ENCODE measurements around the gene EFS. TPM values are rescaled to one million over a fixed set of nuclear protein-coding genes. Genes with fewer than 3 reads are reported as not detected.

EFS gene
- total RNA-seq, 1 donor = 10.8 TPM

DNA sequence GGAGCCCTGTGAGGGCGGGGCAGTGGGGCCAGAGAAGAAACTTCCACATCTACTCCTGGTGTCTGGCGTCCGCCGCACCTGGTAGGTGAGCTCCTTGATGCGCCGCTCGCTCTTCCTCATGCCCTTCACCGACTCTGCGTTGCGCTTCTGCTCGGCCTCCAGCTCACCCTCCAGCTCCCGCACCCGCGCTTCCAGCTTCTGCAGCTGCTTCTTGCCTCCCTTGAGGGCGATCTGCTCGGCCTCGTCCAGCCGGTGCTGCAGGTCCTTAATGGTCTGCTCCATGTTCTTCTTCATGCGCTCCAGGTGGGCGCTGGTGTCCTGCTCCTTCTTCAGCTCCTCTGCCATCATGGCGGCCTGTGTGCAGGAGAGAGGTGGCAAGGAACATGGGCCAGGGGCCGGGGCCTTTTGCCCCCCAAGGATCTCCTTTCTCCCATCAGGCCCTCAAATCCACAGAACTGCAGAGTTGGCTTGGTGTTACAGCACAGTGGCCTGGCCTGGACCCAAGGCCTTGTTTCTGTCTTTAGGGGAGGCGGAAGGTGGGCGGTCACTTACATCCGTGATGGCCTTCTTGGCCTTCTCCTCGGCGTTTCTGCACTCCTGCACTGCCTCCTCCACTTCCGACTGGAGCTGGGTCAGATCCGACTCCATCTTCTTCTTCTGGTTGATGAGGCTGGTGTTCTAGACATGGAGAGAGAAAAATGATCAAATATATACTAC, 19.6 kb upstream of the EFS start:
- no peak for DNase-seq (ENCODE audit: low read depth)
- TF ChIP-seq, protein P1, sequence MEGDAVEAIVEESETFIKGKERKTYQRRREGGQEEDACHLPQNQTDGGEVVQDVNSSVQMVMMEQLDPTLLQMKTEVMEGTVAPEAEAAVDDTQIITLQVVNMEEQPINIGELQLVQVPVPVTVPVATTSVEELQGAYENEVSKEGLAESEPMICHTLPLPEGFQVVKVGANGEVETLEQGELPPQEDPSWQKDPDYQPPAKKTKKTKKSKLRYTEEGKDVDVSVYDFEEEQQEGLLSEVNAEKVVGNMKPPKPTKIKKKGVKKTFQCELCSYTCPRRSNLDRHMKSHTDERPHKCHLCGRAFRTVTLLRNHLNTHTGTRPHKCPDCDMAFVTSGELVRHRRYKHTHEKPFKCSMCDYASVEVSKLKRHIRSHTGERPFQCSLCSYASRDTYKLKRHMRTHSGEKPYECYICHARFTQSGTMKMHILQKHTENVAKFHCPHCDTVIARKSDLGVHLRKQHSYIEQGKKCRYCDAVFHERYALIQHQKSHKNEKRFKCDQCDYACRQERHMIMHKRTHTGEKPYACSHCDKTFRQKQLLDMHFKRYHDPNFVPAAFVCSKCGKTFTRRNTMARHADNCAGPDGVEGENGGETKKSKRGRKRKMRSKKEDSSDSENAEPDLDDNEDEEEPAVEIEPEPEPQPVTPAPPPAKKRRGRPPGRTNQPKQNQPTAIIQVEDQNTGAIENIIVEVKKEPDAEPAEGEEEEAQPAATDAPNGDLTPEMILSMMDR (IDR thresholded peaks at IDR 0.05; ENCODE audit: insufficient read depth, low read length) = no peak
- H3K4me3 ChIP-seq (ENCODE audit: low read depth, low read length) = no peak overlapping the region

DNA sequence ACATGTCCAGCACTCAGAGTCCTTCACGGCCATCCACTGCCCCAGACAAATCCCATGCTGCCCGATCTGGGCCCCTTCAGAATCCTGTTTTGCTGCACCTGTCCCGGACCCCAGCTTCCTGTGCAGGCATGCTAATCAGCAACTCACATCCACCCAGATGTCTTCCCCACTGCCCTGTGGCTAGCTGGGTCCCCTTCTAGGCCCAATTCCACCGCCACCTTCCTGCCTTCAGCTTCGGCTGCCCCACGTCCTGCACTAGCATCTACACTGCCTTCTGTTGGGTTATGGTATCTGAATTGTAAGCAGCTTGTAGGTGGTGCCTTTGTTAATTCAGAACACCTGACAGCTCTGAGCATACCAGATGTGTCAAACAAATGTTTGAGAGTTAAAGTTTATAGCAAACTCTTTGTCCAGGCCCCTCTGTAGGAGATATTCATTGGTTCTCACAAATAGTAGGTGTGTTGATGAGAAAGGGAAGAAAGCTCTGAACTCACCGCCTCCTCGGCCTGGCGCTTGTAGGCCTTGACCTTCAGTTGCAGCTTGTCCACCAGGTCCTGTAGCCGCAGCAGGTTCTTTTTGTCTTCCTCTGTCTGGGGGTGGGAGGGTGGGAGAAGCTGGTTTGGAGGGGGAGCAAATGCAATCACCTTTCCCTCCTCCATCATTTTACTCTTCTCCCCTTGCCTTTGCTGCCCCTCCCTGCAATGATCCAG, 17.9 kb upstream of the EFS start:
- TF ChIP-seq, protein P1 (IDR thresholded peaks at IDR 0.05; ENCODE audit: insufficient read depth, low read length) = no peak
- no peak overlapping the region for H3K4me3 ChIP-seq (ENCODE audit: low read depth, low read length)
- no peak for DNase-seq (ENCODE audit: low read depth)

DNA sequence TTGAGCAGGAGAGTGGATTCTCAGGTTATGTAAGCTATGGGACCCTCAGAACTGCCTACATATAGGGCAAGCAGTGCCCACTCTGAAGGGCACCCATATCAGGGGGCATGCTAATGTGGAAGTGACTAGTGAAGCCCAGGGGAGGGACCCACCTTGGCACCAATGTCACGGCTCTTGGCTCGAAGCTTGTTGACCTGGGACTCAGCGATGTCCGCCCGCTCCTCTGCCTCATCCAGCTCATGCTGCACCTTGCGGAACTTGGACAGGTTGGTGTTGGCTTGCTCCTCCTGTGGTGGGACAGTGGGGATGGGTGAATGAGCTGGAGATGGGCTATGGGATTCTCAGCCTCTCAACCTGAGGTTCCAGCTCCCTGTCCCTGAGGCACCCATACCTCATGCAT, 17.3 kb upstream of the EFS start:
- no peak for DNase-seq (ENCODE audit: low read depth)
- no peak overlapping the region for H3K4me3 ChIP-seq (ENCODE audit: low read depth, low read length)
- TF ChIP-seq, protein P1 (IDR thresholded peaks at IDR 0.05; ENCODE audit: insufficient read depth, low read length) = no peak

DNA sequence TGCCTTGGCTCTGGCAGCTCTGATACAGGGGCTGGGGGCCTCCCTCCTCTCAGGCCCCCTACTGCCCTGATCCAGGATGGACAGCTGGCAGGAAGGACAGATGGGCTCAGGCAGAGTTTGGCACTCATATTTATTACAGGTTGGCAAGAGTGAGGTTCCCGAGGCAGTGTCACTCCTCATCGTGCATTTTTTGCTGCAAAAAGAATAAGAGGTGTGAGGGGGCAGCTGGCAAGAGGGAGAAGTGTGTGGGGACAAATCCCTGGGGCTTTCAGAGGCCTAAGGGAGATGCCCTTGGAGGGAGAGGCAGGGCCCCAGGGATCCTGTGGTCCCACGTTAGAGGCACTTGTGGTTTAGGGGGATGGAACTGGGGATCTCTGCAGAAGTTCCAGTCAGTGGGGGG, 16.9 kb upstream of the EFS start:
- DNase-seq (ENCODE audit: low read depth) = no peak
- TF ChIP-seq, protein P1 (IDR thresholded peaks at IDR 0.05; ENCODE audit: insufficient read depth, low read length) = no peak
- H3K4me3 ChIP-seq (ENCODE audit: low read depth, low read length) = no peak overlapping the region

DNA sequence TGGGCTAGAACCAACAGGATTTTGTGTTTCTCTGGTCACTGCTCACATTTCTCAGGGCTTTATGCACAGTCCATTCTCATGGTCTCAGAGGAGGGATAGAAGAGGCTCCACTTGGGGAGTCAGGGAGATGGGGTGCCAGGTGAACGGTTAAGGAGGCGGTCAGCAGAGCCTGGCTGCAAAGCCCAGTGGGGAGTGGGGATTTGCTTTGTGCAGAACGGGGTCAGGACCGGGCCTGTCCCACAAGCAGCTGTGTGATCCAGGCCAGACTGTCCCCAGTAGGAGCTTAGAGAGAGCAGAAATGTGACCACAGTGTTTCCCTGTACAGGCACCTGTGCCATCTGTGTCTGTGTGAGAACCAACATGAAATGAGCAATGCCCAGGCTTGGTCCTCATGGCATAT, 16.0 kb upstream of the EFS start:
- TF ChIP-seq, protein P1 (IDR thresholded peaks at IDR 0.05; ENCODE audit: insufficient read depth, low read length) = no peak
- no peak for DNase-seq (ENCODE audit: low read depth)
- no peak overlapping the region for H3K4me3 ChIP-seq (ENCODE audit: low read depth, low read length)

DNA sequence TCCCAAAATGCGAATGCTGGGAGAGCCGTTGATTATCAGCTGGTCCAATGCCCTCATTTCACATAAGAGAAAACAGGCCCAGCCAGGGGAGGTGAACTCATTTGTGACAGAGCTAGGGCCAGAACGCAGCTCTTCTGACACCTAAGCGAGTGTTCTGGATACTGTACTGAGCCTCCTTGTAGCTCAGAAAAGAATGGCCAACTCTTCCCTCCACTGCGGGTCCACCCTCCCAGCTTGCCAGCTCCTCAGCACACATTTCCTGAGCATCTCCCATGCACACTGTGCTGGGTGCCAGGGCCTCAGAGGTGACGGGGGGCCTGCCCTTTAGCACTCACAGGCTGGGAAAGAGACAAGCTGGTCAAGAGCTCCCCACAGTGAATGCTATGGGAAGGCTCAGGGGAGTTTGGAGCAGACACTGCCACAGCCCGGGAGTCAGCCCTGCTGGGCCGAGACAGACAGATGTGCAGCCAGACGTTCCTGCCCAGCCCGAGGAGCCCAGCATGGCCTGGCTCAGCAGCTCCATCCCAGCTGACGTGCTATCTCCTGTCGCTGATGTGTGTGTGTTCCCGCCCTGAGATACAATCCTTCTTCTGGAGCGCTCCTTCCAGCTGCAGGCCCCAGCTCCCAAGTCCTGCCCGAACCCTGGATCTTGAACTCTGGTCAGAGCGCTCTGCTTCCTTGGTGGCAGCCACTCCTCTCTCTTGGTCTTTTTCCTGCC, 15.4 kb upstream of the EFS start:
- H3K4me3 ChIP-seq (ENCODE audit: low read depth, low read length) = no peak overlapping the region
- TF ChIP-seq, protein P1 (IDR thresholded peaks at IDR 0.05; ENCODE audit: insufficient read depth, low read length) = no peak
- no peak for DNase-seq (ENCODE audit: low read depth)

Measured in fibroblast of the aortic adventitia (primary cell).